Epithelial cell of esophagus (primary cell): ENCODE data around the gene NXNL1.
A peak's percentile ranks its signal among the peaks of the same experiment; 100 is the strongest.

Source experiments
- DNase-seq: peaks from one replicate; pipeline ENCODE4 v3.0.0; 2010; ENCODE audit warnings: low read depth
- H3K4me3 ChIP-seq: 2 replicates; pipeline ENCODE4 v1.5.1; 2011; ENCODE audit warnings: mild to moderate bottlenecking, low read length, control low read depth
- CTCF ChIP-seq: IDR thresholded peaks from 2 replicates; pipeline ENCODE4 v1.5.1; 2011; ENCODE audit warnings: low read depth, mild to moderate bottlenecking, low read length, control low read depth, inconsistent platforms; ENCODE audit not compliant: insufficient read depth; ENCODE audit errors: missing control alignments

The NXNL1 gene

GRCh38 chr19:17424743-17425365 is 35.9 kb downstream of the NXNL1 start:
- peak; percentile 36 for DNase-seq
- TF ChIP-seq CTCF: peak; percentile 61
- H3K4me3 ChIP-seq: no peak overlapping the region

- DNase-seq: peak; percentile 20
- TF ChIP-seq CTCF: no peak
- no peak overlapping the region for H3K4me3 ChIP-seq
These were observed 37.1 kb downstream of the NXNL1 start for GRCh38 chr19:17423429-17424208.

- no peak overlapping the region for H3K4me3 ChIP-seq
- no peak for DNase-seq
- TF ChIP-seq CTCF: no peak
These were observed 38.8 kb downstream of the NXNL1 start for GRCh38 chr19:17421942-17422341.

GRCh38 chr19:17420475-17420924 is 40.2 kb downstream of the NXNL1 start:
- H3K4me3 ChIP-seq: peak overlapping the region; percentile 89
- TF ChIP-seq CTCF: no peak
- DNase-seq: peak; percentile 31

- peak; percentile 99 for DNase-seq
- TF ChIP-seq CTCF: no peak
- peak within 1 kb of the TSS; percentile 89 for H3K4me3 ChIP-seq
These were observed 40.9 kb downstream of the NXNL1 start, which contains the start of gene MVB12A for GRCh38 chr19:17419621-17420474. Gene MVB12A (plus strand): TSS chr19:17420047. CDS start chr19:17420136, 89 bp downstream.

GRCh38 chr19:17419154-17419620 is 41.5 kb downstream of the NXNL1 start:
- H3K4me3 ChIP-seq: peak overlapping the region; percentile 58
- peak; percentile 14 for DNase-seq
- TF ChIP-seq CTCF: no peak
